Gastroesophageal sphincter (tissue), 4 donors: ENCODE measurements around the gene GPR132. TPM values are rescaled to one million over a fixed set of nuclear protein-coding genes. Genes with fewer than 3 reads are reported as not detected.
"Not testable (repeated sequence)": the region's sequence is repeated elsewhere in the genome, so short reads cannot be mapped to it uniquely, and the experiment has no call there.

Source experiments
- ATAC-seq: fragments of 150-250 bp; one replicate; pipeline ENCODE4 v1.9.1; 2016; ENCODE audit warnings: mild to moderate bottlenecking, moderate library complexity
- H3K27ac ChIP-seq, 4 donors: fragments of 200-600 bp; sonication (generic) in 3 of 4; 1 replicate in 3 of 4; 2 replicates in 1 of 4; pipeline ENCODE4 v1.5.1; 2016 to 2019
- H3K27me3 ChIP-seq: fragments of 200-600 bp; sonication (generic); one replicate; pipeline ENCODE4 v1.5.1; 2019
- H3K36me3 ChIP-seq, 2 donors: fragments of 200-600 bp; sonication (generic); one replicate each; pipeline ENCODE4 v1.5.1; 2019; ENCODE audit warnings: control low read depth in 1 of 2
- H3K4me1 ChIP-seq, 3 donors: fragments of 200-600 bp; sonication (generic); 1 replicate in 2 of 3; 2 replicates in 1 of 3; pipeline ENCODE4 v1.5.1; 2016 to 2019; ENCODE audit warnings: control low read depth in 2 of 3
- H3K4me3 ChIP-seq, 2 donors: fragments of 200-600 bp; sonication (generic); one replicate each; pipeline ENCODE4 v1.5.1; 2019; ENCODE audit warnings: mild to moderate bottlenecking in 1 of 2, moderate library complexity in 1 of 2
- H3K9me3 ChIP-seq, 3 donors: fragments of 200-600 bp; sonication (generic); one replicate each; pipeline ENCODE4 v1.5.1; 2017 to 2019; ENCODE audit warnings: control low read depth in 2 of 3
- EP300 ChIP-seq: sonication (generic); formaldehyde crosslinking; IDR thresholded peaks from one replicate; pipeline ENCODE4 v1.6.1; 2017; ENCODE audit warnings: antibody characterized with exemption, mild to moderate bottlenecking
- POLR2A ChIP-seq, 2 donors: fragments of 450-650 bp; IDR thresholded peaks; one replicate each; pipeline ENCODE4 v1.6.1; 2017; ENCODE audit warnings: antibody characterized with exemption in 2 of 2, mild to moderate bottlenecking in 2 of 2, moderate library complexity in 1 of 2
- POLR2AphosphoS5 ChIP-seq: sonication (generic); formaldehyde crosslinking; IDR thresholded peaks from one replicate; pipeline ENCODE4 v1.6.1; 2017; ENCODE audit warnings: antibody characterized with exemption
- WGBS, 2 donors: methylation state at CpG; one replicate each; pipeline ENCODE4 v1.1.5; 2018; ENCODE audit warnings: low coverage in 1 of 2; 5-methylcytosine and 5-hydroxymethylcytosine counted together
- total RNA-seq, 4 donors: library from RNA; depleted of rRNA; stranded (reverse); fragments of >200 nt; gene quantifications; one replicate each; pipeline ENCODE4 v1.1.0, GENCODE V29; 2016
- TF ChIP-seq, protein P1 (sequence below), 4 experiments: fragments of 200-600 bp in 2 of 4; fragments of 450-650 bp in 2 of 4; sonication (generic) in 1 of 4; IDR thresholded peaks; one replicate each; pipeline ENCODE4 v1.5.1; 2017 to 2019; ENCODE audit warnings: antibody characterized with exemption in 4 of 4, mild to moderate bottlenecking in 2 of 4, moderate library complexity in 2 of 4

GPR132 gene
- total RNA-seq, 4 donors from 2014 or later, result 1.0 to 3.2 (median 2.1) TPM

DNA sequence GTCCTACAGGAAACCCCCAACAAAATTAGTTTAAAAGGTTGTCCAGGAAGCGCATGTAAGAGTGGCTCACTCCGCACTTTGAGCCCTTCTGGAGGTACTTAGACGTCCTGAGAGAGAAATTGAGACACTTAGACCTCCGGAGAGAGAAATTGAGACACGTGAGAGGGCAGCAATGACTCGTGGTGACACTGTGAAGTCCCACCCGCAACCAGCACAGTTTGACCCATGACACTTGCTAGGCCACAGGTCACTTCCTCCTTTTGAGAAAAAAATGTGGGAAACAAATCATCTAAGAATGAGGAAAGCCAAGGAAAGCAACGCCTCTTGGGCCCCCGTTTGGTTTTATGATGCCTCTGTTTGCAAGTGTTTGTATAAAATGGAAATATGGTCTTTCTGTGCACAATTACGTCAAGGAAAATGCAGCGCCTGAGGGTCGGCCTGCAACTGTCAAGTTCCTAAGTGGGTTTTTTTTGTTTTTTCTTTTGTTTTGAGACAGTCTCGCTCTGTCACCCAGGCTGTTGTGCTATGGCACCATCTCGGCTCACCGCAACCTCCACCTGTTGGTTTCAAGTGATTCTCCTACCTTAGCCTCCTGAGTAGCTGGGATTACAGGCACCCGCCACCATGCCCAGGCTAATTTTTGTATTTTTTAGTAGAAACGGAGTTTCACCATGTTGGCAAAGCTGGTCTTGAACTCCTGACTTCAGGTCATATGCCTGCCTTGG, 30.8 kb downstream of the GPR132 start:
- no peaks in the 10 kb centered on the region for H3K9me3 ChIP-seq
- no peak for TF ChIP-seq POLR2A (IDR thresholded peaks at IDR 0.05)
- no peak overlapping the region for H3K27ac ChIP-seq
- ATAC-seq, result no peak
- no peaks in the 10 kb centered on the region for H3K36me3 ChIP-seq
- no peak overlapping the region for H3K4me3 ChIP-seq
- H3K27me3 ChIP-seq, result peaks cover 16% of the 10 kb centered on the region
- H3K4me1 ChIP-seq, result peaks cover 0 to 6% (median 0%) of the 10 kb centered on the region in 3 donors
- WGBS, 2 donors, result 83 to 84% methylated on average over 10 to 17 of the region's 17 CpGs

DNA sequence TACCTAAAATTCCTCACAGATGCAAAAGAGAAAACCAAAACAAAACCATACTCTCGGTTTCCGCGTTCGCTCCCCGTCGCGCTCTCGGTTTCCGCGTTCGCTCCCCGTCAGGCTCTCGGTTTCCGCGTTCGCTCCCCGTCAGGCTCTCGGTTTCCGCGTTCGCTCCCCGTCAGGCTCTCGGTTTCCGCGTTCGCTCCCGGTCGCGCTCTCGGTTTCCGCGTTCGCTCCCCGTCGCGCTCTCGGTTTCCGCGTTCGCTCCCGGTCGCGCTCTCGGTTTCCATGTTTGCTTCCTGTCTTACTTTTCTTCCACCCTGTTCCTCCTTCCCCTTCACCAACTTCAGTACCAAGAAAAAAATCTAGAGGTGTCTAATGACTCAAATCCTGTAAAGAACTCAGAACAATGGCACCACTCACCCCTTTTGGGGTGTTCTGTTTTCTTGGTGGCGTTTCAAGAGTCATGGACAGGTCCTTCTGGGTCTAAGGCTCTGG, 31.8 kb downstream of the GPR132 start:
- WGBS, 2 donors, result 5 to 26% methylated on average over 6 to 37 of the region's 45 CpGs
- not testable (repeated sequence) for H3K36me3 ChIP-seq, ATAC-seq, H3K9me3 ChIP-seq, H3K4me1 ChIP-seq
- peak overlapping the region in 1 of 4 donors; percentile 25 for H3K27ac ChIP-seq
- H3K4me3 ChIP-seq, result peak overlapping the region; percentile 15 to 42
- H3K27me3 ChIP-seq, result peaks cover 16% of the 10 kb centered on the region

GRCh38 chr14:105032451-105032901, 32.8 kb downstream of the GPR132 start:
- H3K27me3 ChIP-seq, result peaks cover 16% of the 10 kb centered on the region
- H3K27ac ChIP-seq, H3K9me3 ChIP-seq, H3K4me1 ChIP-seq, H3K4me3 ChIP-seq, H3K36me3 ChIP-seq, ATAC-seq: not testable (repeated sequence)
- WGBS, 2 donors, result 82 to 89% methylated on average over 4 to 5 of the region's 5 CpGs

DNA sequence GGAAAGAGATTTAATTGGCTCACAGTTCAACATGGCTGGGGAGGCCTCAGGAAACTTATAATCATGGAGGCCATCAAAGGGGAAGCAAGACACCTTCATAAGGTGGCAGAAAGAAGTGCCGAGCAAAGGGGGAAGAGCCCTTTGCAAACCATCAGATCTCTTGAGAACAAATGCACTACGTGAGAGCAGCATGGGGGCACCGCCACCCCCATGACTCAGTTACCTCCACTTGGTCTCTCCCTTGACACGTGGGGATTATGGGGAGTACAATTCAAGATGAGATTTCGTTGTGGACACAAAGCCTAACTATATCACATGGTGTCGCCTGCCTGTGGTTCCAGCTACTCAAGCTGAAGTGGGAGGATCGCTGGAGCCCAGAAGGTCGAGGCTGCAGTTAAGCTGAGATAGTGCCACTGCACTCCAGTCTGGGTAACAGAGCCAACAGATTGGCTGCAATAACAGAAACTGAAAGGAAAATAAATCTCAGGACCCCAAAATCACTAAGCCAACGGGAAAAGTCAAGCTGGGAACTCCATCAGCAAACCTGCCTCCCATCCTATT, 34.3 kb downstream of the GPR132 start:
- Histone ChIP-seq H3K9me3 (no peaks in the 10 kb centered on the region), H3K27ac (no peak overlapping the region), H3K4me3 (no peak overlapping the region), H3K36me3 (no peaks in the 10 kb centered on the region), H3K27me3 (peaks cover 16% of the 10 kb centered on the region), H3K4me1 (peaks cover 0 to 8% (median 0%) of the 10 kb centered on the region in 3 donors)
- 84 to 100% methylated on average over 1 to 8 of the region's 9 CpGs for WGBS, 2 donors
- TF ChIP-seq POLR2AphosphoS5 (no peak), EP300 (no peak), POLR2A (IDR thresholded peaks at IDR 0.05) (no peak)
- TF ChIP-seq, protein P1, sequence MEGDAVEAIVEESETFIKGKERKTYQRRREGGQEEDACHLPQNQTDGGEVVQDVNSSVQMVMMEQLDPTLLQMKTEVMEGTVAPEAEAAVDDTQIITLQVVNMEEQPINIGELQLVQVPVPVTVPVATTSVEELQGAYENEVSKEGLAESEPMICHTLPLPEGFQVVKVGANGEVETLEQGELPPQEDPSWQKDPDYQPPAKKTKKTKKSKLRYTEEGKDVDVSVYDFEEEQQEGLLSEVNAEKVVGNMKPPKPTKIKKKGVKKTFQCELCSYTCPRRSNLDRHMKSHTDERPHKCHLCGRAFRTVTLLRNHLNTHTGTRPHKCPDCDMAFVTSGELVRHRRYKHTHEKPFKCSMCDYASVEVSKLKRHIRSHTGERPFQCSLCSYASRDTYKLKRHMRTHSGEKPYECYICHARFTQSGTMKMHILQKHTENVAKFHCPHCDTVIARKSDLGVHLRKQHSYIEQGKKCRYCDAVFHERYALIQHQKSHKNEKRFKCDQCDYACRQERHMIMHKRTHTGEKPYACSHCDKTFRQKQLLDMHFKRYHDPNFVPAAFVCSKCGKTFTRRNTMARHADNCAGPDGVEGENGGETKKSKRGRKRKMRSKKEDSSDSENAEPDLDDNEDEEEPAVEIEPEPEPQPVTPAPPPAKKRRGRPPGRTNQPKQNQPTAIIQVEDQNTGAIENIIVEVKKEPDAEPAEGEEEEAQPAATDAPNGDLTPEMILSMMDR (IDR thresholded peaks at IDR 0.05), result no peak
- ATAC-seq, result no peak

DNA sequence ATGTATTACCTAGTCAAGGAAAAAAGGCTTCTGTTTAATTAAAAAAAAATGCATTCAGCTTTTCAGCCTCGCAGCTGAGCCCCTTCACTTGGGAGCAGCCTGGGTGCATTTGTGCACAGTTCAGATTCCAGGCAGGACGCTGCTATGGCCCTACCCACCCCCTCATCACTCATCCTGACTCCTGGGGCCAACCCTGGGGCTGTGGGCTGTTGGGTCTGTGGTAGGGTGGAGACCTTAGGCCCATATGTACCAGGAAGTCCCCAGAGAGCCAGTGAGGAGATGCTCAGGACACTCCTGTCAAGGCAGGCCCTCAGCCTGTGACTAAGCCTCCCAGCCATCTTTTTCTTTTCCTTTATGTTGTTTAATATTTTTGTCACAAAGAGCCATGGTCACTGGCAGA, 35.0 kb downstream of the GPR132 start:
- ATAC-seq, result no peak
- no peak overlapping the region for H3K4me3 ChIP-seq
- 69% methylated on average over 2 of the region's 2 CpGs; no CpG with 5 or more reads in 1 of the 2 donors for WGBS, 2 donors

GRCh38 chr14:105029402-105029801, 35.8 kb downstream of the GPR132 start:
- Histone ChIP-seq H3K9me3 (no peaks in the 10 kb centered on the region), H3K27ac (no peak overlapping the region), H3K36me3 (no peaks in the 10 kb centered on the region), H3K4me1 (peaks cover 0 to 8% (median 0%) of the 10 kb centered on the region in 3 donors), H3K27me3 (peaks cover 16% of the 10 kb centered on the region), H3K4me3 (no peak overlapping the region)
- ATAC-seq, result no peak
- 48 to 63% methylated on average over 4 of the region's 7 CpGs for WGBS, 2 donors
- TF ChIP-seq, protein P1 (IDR thresholded peaks at IDR 0.05), result no peak
- TF ChIP-seq EP300 (no peak), POLR2A (IDR thresholded peaks at IDR 0.05) (no peak), POLR2AphosphoS5 (no peak)

More for the DNA sequence above, 35.0 kb downstream of the GPR132 start:
- peaks cover 0 to 8% (median 0%) of the 10 kb centered on the region in 3 donors for H3K4me1 ChIP-seq
- TF ChIP-seq POLR2AphosphoS5 (no peak), POLR2A (IDR thresholded peaks at IDR 0.05) (no peak), EP300 (no peak)
- TF ChIP-seq, protein P1 (IDR thresholded peaks at IDR 0.05), result no peak
- no peak overlapping the region for H3K27ac ChIP-seq
- H3K9me3 ChIP-seq, result no peaks in the 10 kb centered on the region
- H3K36me3 ChIP-seq, result no peaks in the 10 kb centered on the region
- peaks cover 16% of the 10 kb centered on the region for H3K27me3 ChIP-seq
